HEK293T (cell line): ENCODE results near the gene NPBWR2.

ENCODE experiments used
- CTCF ChIA-PET: fragments of 350-600 bp; formaldehyde crosslinking; extraction: SDS; loops from one replicate; lab custom pipeline; 2021; ENCODE audit warnings: antibody characterized with exemption, inconsistent platforms; lab: Yijun Ruan, JAX
- POLR2A ChIA-PET: fragments of 350-600 bp; formaldehyde crosslinking; extraction: SDS; loops from one replicate; lab custom pipeline; 2020; ENCODE audit warnings: antibody characterized with exemption, inconsistent platforms; lab: Yijun Ruan, JAX
- DNase-seq: peaks from one replicate; pipeline ENCODE4 v3.0.0; 2012; ENCODE audit warnings: mixed read lengths; ENCODE audit errors: extremely low spot score
- ARNT ChIP-seq: fragments of 450-650 bp; IDR thresholded peaks from 2 replicates; pipeline ENCODE4 v1.6.1; 2017; ENCODE audit warnings: mild to moderate bottlenecking
- BHLHE40 ChIP-seq: fragments of 450-650 bp; IDR thresholded peaks from 2 replicates; pipeline ENCODE4 v1.6.1; 2016; ENCODE audit warnings: mild to moderate bottlenecking, moderate library complexity, borderline replicate concordance
- CTBP1 ChIP-seq: fragments of 450-650 bp; IDR thresholded peaks from 2 replicates; pipeline ENCODE4 v1.6.1; 2016; ENCODE audit warnings: borderline replicate concordance
- ELF4 ChIP-seq: fragments of 450-650 bp; IDR thresholded peaks from 2 replicates; pipeline ENCODE4 v1.6.1; 2017; ENCODE audit warnings: antibody characterized with exemption
- FOXA1 ChIP-seq: fragments of 450-650 bp; IDR thresholded peaks from 2 replicates; pipeline ENCODE4 v1.6.1; 2016; ENCODE audit warnings: mild to moderate bottlenecking
- FOXK2 ChIP-seq: fragments of 450-650 bp; IDR thresholded peaks from 2 replicates; pipeline ENCODE4 v1.6.1; 2016; ENCODE audit warnings: mild to moderate bottlenecking
- FOXM1 ChIP-seq: fragments of 450-650 bp; IDR thresholded peaks from 2 replicates; pipeline ENCODE4 v1.6.1; 2017; ENCODE audit warnings: mild to moderate bottlenecking, borderline replicate concordance
- HDGF ChIP-seq: fragments of 450-650 bp; IDR thresholded peaks from 2 replicates; pipeline ENCODE4 v1.6.1; 2017; ENCODE audit warnings: antibody characterized with exemption, borderline replicate concordance
- L3MBTL2 ChIP-seq: fragments of 450-650 bp; conservative IDR thresholded peaks from 2 replicates; pipeline ENCODE4 v1.6.1; 2016; ENCODE audit warnings: mild to moderate bottlenecking
- LEF1 ChIP-seq: fragments of 450-650 bp; IDR thresholded peaks from 2 replicates; pipeline ENCODE4 v1.6.1; 2017; ENCODE audit warnings: mild to moderate bottlenecking, borderline replicate concordance
- NFRKB ChIP-seq: fragments of 450-650 bp; IDR thresholded peaks from 2 replicates; pipeline ENCODE4 v1.6.1; 2016; ENCODE audit warnings: mild to moderate bottlenecking, moderate library complexity
- SP1 ChIP-seq: fragments of 450-650 bp; IDR thresholded peaks from 2 replicates; pipeline ENCODE4 v1.6.1; 2017
- SUZ12 ChIP-seq: fragments of 450-650 bp; IDR thresholded peaks from 2 replicates; pipeline ENCODE4 v1.6.1; 2016; ENCODE audit warnings: mild to moderate bottlenecking
- TARDBP ChIP-seq: fragments of 450-650 bp; IDR thresholded peaks from 2 replicates; pipeline ENCODE4 v1.6.1; 2016
- ZNF384 ChIP-seq: fragments of 450-650 bp; IDR thresholded peaks from 2 replicates; pipeline ENCODE4 v1.6.1; 2016
- TF ChIP-seq, protein P1 (sequence below): fragments of 450-650 bp; IDR thresholded peaks from 2 replicates; pipeline ENCODE4 v1.6.1; 2016

Gene NPBWR2

DNA sequence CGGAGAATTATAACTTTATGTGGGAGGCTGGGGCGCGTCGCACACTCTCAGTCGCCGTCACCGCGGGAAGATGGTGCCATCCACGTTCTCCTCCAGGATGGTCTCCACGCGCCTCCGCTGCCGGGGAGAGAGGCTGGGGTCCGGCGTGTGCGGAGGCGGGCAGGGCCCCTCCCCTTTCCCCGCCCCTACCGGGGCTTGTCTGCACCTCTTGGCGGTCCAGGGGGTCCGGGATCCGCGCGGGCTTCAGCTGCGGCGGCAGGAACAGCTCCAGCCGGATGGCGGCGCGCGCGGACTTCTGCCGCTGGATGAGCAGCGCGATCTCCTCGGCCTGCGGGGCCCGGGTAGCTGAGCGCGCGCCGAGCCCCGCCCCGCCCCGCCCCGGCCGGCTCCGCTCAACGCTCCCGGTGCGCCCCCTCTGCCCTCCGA lies 24.0 kb downstream of the NPBWR2 start:
- ChIA-PET POLR2A (no interaction called here), CTCF (interaction anchor here (0.7 to 1.7 kb wide), 6 partner anchors 16 to 37 kb away, joined by 3 to 12 read pairs (median 3); no protein-coding TSS in a partner anchor)
- DNase-seq = peak; percentile 79
- TF ChIP-seq CTBP1 (no peak), BHLHE40 (no peak), FOXM1 (no peak), ELF4 (no peak), HDGF (no peak), FOXA1 (no peak), LEF1 (no peak), L3MBTL2 (no peak; the same call in 1 of the 2 replicates), TARDBP (no peak), SP1 (no peak), SUZ12 (no peak)
- TF ChIP-seq, protein P1, sequence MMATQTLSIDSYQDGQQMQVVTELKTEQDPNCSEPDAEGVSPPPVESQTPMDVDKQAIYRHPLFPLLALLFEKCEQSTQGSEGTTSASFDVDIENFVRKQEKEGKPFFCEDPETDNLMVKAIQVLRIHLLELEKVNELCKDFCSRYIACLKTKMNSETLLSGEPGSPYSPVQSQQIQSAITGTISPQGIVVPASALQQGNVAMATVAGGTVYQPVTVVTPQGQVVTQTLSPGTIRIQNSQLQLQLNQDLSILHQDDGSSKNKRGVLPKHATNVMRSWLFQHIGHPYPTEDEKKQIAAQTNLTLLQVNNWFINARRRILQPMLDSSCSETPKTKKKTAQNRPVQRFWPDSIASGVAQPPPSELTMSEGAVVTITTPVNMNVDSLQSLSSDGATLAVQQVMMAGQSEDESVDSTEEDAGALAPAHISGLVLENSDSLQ = no peak

DNA sequence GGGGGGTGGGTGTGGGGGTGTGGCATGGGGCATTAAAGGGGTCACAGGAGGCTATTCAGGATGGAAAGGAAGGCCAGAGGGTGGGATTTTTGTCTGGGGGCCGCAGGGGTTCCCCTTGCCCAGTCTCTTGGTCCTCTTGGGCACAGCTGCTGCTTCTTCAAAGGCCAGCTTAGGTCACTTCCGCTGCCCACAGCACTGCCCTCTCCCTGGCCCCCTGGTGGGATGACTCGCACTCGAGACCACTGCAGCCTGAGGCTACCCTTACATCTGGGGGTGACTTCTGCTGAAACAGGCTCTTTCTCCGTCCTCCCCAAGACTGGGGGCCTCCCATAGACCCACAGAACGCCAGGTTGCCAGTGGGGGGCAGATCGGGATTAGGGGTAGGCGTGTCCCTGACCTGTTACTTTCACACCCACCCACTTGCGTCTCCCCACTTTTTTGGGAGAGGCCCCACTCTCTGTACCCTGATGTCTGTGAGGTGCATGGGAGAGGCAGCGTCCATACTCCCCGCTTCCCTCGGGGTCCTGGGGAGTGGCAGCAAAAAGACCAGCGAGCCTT lies 24.5 kb downstream of the NPBWR2 start:
- POLR2A ChIA-PET = interaction anchor here (5.3 kb wide), 1 partner anchor 21 kb away, joined by 38 read pairs; the partner anchor contains the start of gene TCEA2
- CTCF ChIA-PET = interaction anchor here (1.0 to 1.7 kb wide), 4 partner anchors 20 to 37 kb away, joined by 3 to 12 read pairs (median 4); no protein-coding TSS in a partner anchor
- no peak for DNase-seq
- TF ChIP-seq LEF1 = no peak
- no peak for TF ChIP-seq FOXM1
- TF ChIP-seq ELF4 = no peak
- no peak for TF ChIP-seq TARDBP
- TF ChIP-seq, protein P1 = no peak
- TF ChIP-seq FOXK2 = no peak
- no peak for TF ChIP-seq SP1
- no peak for TF ChIP-seq BHLHE40
- TF ChIP-seq ZNF384 = no peak
- no peak for TF ChIP-seq SUZ12
- no peak for TF ChIP-seq L3MBTL2
- TF ChIP-seq FOXA1 = no peak
- TF ChIP-seq HDGF = no peak
- TF ChIP-seq NFRKB = no peak

DNA sequence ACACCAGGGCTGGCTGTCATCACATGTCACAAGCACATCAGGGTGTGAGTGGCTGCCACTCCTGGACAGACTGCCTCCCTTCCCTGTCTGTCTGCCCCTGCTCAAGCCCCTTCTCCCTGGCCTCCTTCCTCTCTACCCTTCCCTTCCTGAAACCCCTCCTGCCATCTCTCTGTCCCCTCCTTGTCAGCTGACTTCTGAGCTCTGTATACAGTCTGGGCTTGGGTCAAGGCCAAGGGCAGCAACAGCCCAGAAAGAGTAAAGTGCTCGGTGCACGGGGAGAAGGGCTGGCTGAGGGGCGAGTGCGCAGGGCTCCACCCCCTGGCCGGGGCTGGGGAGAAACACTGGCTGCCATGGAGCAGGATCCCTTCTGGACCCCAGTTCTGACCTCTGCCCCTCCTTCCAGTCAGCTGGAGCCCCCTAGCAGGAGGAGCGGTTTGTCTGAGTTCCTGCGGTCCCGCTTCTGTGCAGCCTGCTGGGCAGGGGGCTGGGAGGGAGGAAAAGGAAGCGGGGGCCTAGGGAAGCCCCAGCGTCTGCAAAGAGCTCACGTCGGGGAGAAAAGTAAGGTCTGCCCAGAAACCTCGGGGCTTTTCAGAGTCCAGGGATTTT lies 25.1 kb downstream of the NPBWR2 start:
- DNase-seq = no peak
- TF ChIP-seq FOXK2 (no peak), ELF4 (no peak), SUZ12 (no peak), CTBP1 (no peak), SP1 (no peak), ZNF384 (no peak), HDGF (no peak), LEF1 (no peak), BHLHE40 (no peak), FOXM1 (no peak), FOXA1 (no peak), NFRKB (no peak), ARNT (no peak), L3MBTL2 (no peak)
- TF ChIP-seq, protein P1 = no peak; the same call in 1 of the 2 replicates
- ChIA-PET CTCF (interaction anchor here (0.6 kb wide), 1 partner anchor 25 kb away, joined by 3 read pairs; no protein-coding TSS in a partner anchor), POLR2A (interaction anchor here (5.3 kb wide), 1 partner anchor 20 kb away, joined by 38 read pairs; the partner anchor contains the start of gene TCEA2)

DNA sequence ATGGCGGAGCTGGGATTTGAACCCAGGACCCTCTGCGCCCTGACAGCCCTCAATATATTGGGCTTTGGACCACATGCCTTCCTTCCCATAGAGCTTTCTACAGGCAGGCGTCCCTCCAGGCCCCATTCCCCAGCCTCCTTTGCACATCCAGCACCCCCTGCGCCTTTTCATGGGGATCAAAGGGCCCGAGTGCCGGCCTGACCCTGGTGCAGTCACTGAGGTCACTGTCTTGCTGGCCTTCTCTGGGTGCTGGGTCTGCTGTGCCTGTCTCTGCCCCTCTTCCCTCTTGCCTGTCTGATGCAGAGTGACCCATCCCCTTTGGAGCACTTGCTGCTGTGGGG lies 25.8 kb downstream of the NPBWR2 start:
- no peak for TF ChIP-seq SUZ12
- TF ChIP-seq FOXA1 = no peak
- TF ChIP-seq FOXK2 = no peak
- TF ChIP-seq ELF4 = no peak
- TF ChIP-seq NFRKB = no peak
- no peak for TF ChIP-seq SP1
- TF ChIP-seq, protein P1 = no peak
- TF ChIP-seq ZNF384 = no peak
- no peak for TF ChIP-seq CTBP1
- no peak for TF ChIP-seq ARNT
- no peak for TF ChIP-seq FOXM1
- TF ChIP-seq TARDBP = no peak
- TF ChIP-seq LEF1 = no peak
- ChIA-PET CTCF (interaction anchor here (0.6 kb wide), 2 partner anchors 24 to 42 kb away, joined by 3 to 4 read pairs; no protein-coding TSS in a partner anchor), POLR2A (interaction anchor here (5.3 kb wide), 1 partner anchor 19 kb away, joined by 38 read pairs; the partner anchor contains the start of gene TCEA2)
- DNase-seq = no peak
